Parathyroid adenoma (tissue), 2 donors: Measurements from ENCODE around the gene RNF214.
"Not testable (repeated sequence)": the region's sequence is repeated elsewhere in the genome, so short reads cannot be mapped to it uniquely, and the experiment has no call there.

ENCODE experiments used
- H2AFZ ChIP-seq: fragments of 300-600 bp; sonication (generic); one replicate; pipeline ENCODE4 v1.7.0; 2017; ENCODE audit warnings: antibody characterized with exemption, mild to moderate bottlenecking
- H3K27ac ChIP-seq: fragments of 300-600 bp; sonication (generic); one replicate; pipeline ENCODE4 v1.7.0; 2017
- H3K27me3 ChIP-seq: fragments of 300-600 bp; sonication (generic); one replicate; pipeline ENCODE4 v1.7.0; 2017; ENCODE audit warnings: low read length; ENCODE audit not compliant: control insufficient read depth, insufficient read depth
- H3K36me3 ChIP-seq: fragments of 300-600 bp; sonication (generic); one replicate; pipeline ENCODE4 v1.7.0; 2017; ENCODE audit warnings: low read length; ENCODE audit not compliant: control insufficient read depth, insufficient read depth
- H3K4me1 ChIP-seq: fragments of 300-600 bp; sonication (generic); one replicate; pipeline ENCODE4 v1.7.0; 2017; ENCODE audit warnings: control low read depth
- H3K4me2 ChIP-seq: fragments of 300-600 bp; sonication (generic); one replicate; pipeline ENCODE4 v1.7.0; 2017; ENCODE audit warnings: low read length
- H3K4me3 ChIP-seq: fragments of 300-600 bp; sonication (generic); one replicate; pipeline ENCODE4 v1.7.0; 2017; ENCODE audit warnings: low read depth, low read length
- H3K79me2 ChIP-seq: fragments of 300-600 bp; sonication (generic); one replicate; pipeline ENCODE4 v1.7.0; 2017; ENCODE audit warnings: control low read depth
- H3K9ac ChIP-seq: fragments of 300-600 bp; sonication (generic); one replicate; pipeline ENCODE4 v1.7.0; 2017; ENCODE audit warnings: mild to moderate bottlenecking
- H3K9me3 ChIP-seq: fragments of 300-600 bp; sonication (generic); one replicate; pipeline ENCODE4 v1.7.0; 2017; ENCODE audit warnings: low read length; ENCODE audit not compliant: control insufficient read depth
- TF ChIP-seq, protein P1 (sequence below): fragments of 300-600 bp; sonication (generic); IDR thresholded peaks from one replicate; pipeline ENCODE4 v1.7.0; 2017; ENCODE audit warnings: antibody characterized with exemption, mild to moderate bottlenecking
- donor health status: primary hyperparathyroidism.

The RNF214 gene

DNA sequence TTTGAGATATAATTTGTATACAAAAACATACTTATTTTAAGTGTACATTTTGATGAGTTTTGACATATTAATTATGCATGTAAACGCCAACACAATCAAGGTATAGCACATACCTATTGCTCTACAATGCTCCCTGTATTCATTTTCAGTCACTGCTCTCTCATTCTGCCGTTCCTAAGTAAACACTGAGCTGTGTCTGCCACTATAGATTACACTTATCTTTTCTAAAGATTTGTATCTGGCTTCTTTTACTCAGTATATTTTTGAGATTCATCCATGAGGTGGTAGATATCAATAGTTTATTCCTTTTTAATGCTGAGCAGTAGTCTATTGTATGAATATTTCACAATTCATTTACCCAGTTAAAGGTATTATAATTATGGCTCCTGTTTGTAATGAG lies 33.3 kb downstream of the RNF214 start:
- TF ChIP-seq, protein P1, sequence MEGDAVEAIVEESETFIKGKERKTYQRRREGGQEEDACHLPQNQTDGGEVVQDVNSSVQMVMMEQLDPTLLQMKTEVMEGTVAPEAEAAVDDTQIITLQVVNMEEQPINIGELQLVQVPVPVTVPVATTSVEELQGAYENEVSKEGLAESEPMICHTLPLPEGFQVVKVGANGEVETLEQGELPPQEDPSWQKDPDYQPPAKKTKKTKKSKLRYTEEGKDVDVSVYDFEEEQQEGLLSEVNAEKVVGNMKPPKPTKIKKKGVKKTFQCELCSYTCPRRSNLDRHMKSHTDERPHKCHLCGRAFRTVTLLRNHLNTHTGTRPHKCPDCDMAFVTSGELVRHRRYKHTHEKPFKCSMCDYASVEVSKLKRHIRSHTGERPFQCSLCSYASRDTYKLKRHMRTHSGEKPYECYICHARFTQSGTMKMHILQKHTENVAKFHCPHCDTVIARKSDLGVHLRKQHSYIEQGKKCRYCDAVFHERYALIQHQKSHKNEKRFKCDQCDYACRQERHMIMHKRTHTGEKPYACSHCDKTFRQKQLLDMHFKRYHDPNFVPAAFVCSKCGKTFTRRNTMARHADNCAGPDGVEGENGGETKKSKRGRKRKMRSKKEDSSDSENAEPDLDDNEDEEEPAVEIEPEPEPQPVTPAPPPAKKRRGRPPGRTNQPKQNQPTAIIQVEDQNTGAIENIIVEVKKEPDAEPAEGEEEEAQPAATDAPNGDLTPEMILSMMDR = no peak
- H3K79me2 ChIP-seq = no peaks in the 10 kb centered on the region
- no peaks in the 10 kb centered on the region for H3K9me3 ChIP-seq
- H3K4me3 ChIP-seq = no peak overlapping the region
- no peak overlapping the region for H3K27ac ChIP-seq
- H3K4me2 ChIP-seq = no peak overlapping the region
- no peak overlapping the region for H2AFZ ChIP-seq
- no peak overlapping the region for H3K9ac ChIP-seq
- H3K4me1 ChIP-seq = no peaks in the 10 kb centered on the region
- H3K36me3 ChIP-seq = no peaks in the 10 kb centered on the region
- no peaks in the 10 kb centered on the region for H3K27me3 ChIP-seq

DNA sequence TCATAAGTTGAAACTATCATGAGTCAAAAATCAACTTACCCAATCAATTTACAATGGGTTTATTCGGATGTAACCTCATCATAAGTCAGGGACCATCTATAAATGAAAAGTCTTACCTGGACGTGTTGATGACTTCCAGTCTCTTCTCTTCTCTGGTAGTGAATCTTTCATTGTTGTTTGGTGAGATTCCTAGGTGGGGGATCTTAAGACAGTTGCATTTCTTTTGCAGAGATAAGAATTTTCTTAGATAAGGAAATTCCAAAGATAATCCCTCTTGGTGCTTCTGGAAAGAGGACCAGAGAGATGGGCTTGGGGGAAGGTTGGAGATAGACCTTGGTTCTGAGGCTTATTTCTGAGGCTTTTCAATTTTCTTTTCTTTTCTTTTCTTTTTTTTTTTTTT lies 37.4 kb downstream of the RNF214 start:
- H3K4me1 ChIP-seq = no peaks in the 10 kb centered on the region
- no peak overlapping the region for H3K9ac ChIP-seq
- H3K36me3 ChIP-seq = no peaks in the 10 kb centered on the region
- H3K27ac ChIP-seq = no peak overlapping the region
- no peak overlapping the region for H3K4me2 ChIP-seq
- H3K9me3 ChIP-seq = no peaks in the 10 kb centered on the region
- no peaks in the 10 kb centered on the region for H3K27me3 ChIP-seq
- H3K4me3 ChIP-seq = no peak overlapping the region
- no peak overlapping the region for H2AFZ ChIP-seq
- TF ChIP-seq, protein P1 = no peak
- no peaks in the 10 kb centered on the region for H3K79me2 ChIP-seq

DNA sequence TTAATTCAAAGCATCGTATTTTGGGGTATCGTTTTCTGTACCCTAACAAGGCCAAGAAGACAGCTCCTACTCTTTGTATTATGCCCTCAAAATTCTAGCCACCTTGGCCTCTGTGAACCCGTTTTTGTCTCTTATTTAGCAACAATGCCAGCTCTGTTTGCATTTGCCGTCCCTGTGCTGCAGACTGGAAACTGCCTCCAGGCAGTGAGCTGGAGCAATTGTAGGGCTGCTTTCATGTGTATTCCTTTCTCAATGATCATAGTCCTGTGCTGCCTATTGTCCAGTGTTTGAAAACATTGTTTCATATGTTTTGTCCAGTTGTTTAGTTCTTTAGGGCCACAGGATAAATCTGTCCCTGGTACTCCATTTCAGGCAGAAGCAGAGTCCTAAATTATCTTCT lies 38.7 kb downstream of the RNF214 start:
- no peaks in the 10 kb centered on the region for H3K36me3 ChIP-seq
- TF ChIP-seq, protein P1 = no peak
- H3K9me3 ChIP-seq = no peaks in the 10 kb centered on the region
- H3K27me3 ChIP-seq = no peaks in the 10 kb centered on the region
- no peaks in the 10 kb centered on the region for H3K4me1 ChIP-seq
- no peak overlapping the region for H2AFZ ChIP-seq
- H3K4me2 ChIP-seq = no peak overlapping the region
- no peak overlapping the region for H3K27ac ChIP-seq
- H3K9ac ChIP-seq = no peak overlapping the region
- no peaks in the 10 kb centered on the region for H3K79me2 ChIP-seq
- no peak overlapping the region for H3K4me3 ChIP-seq

DNA sequence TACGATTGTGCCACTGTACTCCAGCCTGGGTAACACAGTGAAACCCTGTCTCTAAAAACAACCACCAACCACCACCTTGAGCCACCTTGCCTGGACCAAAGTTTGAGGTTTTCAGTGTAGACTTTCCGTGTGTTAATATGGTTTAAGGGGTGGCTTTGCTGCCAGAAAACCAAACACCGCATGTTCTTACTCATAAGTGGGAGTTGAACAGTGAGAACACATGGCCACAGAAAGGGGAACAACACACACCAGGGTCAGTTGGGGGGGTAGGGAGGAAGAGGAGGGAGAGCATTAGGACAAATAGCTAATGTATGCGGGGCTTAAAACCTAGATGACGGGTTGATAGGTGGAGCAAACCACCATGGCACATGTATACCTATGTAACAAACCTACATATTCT lies 39.7 kb downstream of the RNF214 start:
- H3K79me2 ChIP-seq, H3K27ac ChIP-seq, H3K27me3 ChIP-seq, H2AFZ ChIP-seq, H3K4me3 ChIP-seq, H3K36me3 ChIP-seq, H3K4me2 ChIP-seq, H3K4me1 ChIP-seq, H3K9ac ChIP-seq, H3K9me3 ChIP-seq: not testable (repeated sequence)

DNA sequence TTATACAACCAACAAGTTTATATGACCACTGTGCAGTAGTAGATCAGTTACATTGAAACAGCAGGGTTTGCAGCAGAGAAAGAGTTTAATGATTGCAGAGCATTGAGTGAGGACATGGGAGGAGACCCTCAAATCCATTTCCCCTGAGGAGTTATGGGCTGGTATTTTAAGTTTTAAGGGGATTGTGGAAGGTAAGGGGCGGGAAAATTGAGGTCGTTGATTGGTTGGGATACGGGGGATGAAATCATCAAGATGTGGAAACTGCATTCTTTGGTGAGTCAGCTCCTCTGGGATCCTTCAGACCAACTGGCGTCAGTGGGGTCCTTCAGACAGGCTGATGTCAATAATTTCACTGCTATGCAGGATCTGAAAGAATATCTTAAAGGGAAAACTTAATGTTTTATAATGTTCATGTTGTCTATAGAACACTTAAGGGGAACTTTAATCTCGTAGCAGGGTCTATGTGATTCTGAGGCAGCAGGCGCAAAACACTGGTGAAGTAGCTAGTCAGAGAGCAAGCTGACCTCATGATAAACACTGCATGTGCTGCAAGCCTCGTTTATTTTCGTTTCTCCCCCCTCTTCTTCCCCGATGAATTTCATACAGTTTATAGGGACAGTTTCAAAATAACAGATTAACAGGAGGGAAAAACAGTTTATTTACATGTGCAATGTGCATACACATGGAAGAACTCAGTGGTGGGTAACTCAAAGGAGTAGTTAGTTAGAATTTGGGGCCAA lies 41.2 kb downstream of the RNF214 start:
- Histone ChIP-seq H2AFZ (no peak overlapping the region), H3K9me3 (no peaks in the 10 kb centered on the region), H3K36me3 (no peaks in the 10 kb centered on the region), H3K4me1 (no peaks in the 10 kb centered on the region), H3K9ac (no peak overlapping the region), H3K4me2 (no peak overlapping the region), H3K27ac (no peak overlapping the region), H3K27me3 (no peaks in the 10 kb centered on the region), H3K4me3 (no peak overlapping the region), H3K79me2 (no peaks in the 10 kb centered on the region)
- TF ChIP-seq, protein P1 = no peak
